ENCODE results near the gene KLF5. TPM values are rescaled to one million over a fixed set of nuclear protein-coding genes. Genes with fewer than 3 reads are reported as not detected.

The KLF5 gene
- total RNA-seq, 1 donor from 2014 or later: 21.4 TPM

DNA sequence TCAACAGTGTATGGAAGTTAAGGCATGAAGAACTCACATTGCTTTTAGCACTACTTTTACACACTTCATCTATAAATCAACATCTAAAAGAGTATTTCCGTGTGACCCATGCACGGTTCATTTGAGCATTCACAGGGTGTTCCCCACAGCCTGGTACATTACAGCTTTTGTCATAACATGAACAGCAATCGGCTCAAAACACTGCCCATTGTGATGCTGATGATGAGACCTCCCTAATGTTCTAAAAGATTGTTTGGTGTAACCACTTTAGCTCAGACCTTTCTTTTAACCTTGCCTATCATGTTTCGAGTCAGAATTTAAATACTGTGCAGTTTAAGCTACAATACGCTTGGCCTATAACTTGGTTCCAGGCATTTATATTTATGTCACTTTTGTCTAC, 4.1 kb upstream of the KLF5 start:
- Histone ChIP-seq H3K9ac (ENCODE audit: low read length) (no peak overlapping the region), H3K27ac (ENCODE audit: low read depth, low read length) (no peak overlapping the region), H3K36me3 (ENCODE audit: insufficient read depth, low read length) (no peaks in the 10 kb centered on the region), H3K9me3 (ENCODE audit: insufficient read depth, low read depth, low read length) (no peaks in the 10 kb centered on the region), H3K4me1 (ENCODE audit: insufficient read depth, low read length) (peaks cover 18% of the 10 kb centered on the region), H3K4me3 (ENCODE audit: insufficient read depth, low read depth, low read length) (no peak overlapping the region), H3K27me3 (ENCODE audit: insufficient read depth, low read length) (no peaks in the 10 kb centered on the region), H3K79me2 (ENCODE audit: insufficient read depth, low read length) (peaks cover under 1% of the 10 kb centered on the region), H2AFZ (ENCODE audit: low read depth, low read length) (no peak overlapping the region), H3K4me2 (ENCODE audit: low read length) (no peak overlapping the region), H4K20me1 (ENCODE audit: insufficient read depth, low read length) (no peaks in the 10 kb centered on the region)
- H3K9me3 Mint-ChIP-seq (ENCODE audit: unreplicated experiment): no peaks in the 10 kb centered on the region
- no peaks in the 10 kb centered on the region for H3K36me3 Mint-ChIP-seq (ENCODE audit: low read depth, unreplicated experiment)
- H3K27ac Mint-ChIP-seq (ENCODE audit: unreplicated experiment): no peak overlapping the region
- DNase-seq (ENCODE audit: low read depth): no peak
- no peak for FAIRE-seq
- TF ChIP-seq CTCF (IDR thresholded peaks at IDR 0.05; ENCODE audit: insufficient read depth, low read depth, low read length) (no peak), EZH2 (IDR thresholded peaks at IDR 0.05; ENCODE audit: insufficient read depth, low read length) (no peak)
- H3K4me1 Mint-ChIP-seq (ENCODE audit: low read depth, unreplicated experiment): peaks cover 19% of the 10 kb centered on the region
- H3K4me3 Mint-ChIP-seq (ENCODE audit: unreplicated experiment): no peak overlapping the region
- H3K27me3 Mint-ChIP-seq (ENCODE audit: low read depth, unreplicated experiment): no peaks in the 10 kb centered on the region

GRCh38 chr13:73055813-73056564, 2.8 kb upstream of the KLF5 start:
- Histone ChIP-seq H3K36me3 (ENCODE audit: insufficient read depth, low read length) (no peaks in the 10 kb centered on the region), H3K4me1 (ENCODE audit: insufficient read depth, low read length) (peaks cover 22% of the 10 kb centered on the region), H3K9me3 (ENCODE audit: insufficient read depth, low read depth, low read length) (no peaks in the 10 kb centered on the region), H4K20me1 (ENCODE audit: insufficient read depth, low read length) (no peaks in the 10 kb centered on the region), H3K79me2 (ENCODE audit: insufficient read depth, low read length) (peaks cover 9% of the 10 kb centered on the region), H3K27ac (ENCODE audit: low read depth, low read length) (peak overlapping the region; percentile 14), H3K4me3 (ENCODE audit: insufficient read depth, low read depth, low read length) (no peak overlapping the region), H3K4me2 (ENCODE audit: low read length) (peak overlapping the region; percentile 69), H3K27me3 (ENCODE audit: insufficient read depth, low read length) (no peaks in the 10 kb centered on the region), H2AFZ (ENCODE audit: low read depth, low read length) (no peak overlapping the region), H3K9ac (ENCODE audit: low read length) (no peak overlapping the region)
- H3K36me3 Mint-ChIP-seq (ENCODE audit: low read depth, unreplicated experiment): no peaks in the 10 kb centered on the region
- peak overlapping the region; percentile 52 for H3K4me3 Mint-ChIP-seq (ENCODE audit: unreplicated experiment)
- no peaks in the 10 kb centered on the region for H3K27me3 Mint-ChIP-seq (ENCODE audit: low read depth, unreplicated experiment)
- DNase-seq (ENCODE audit: low read depth) (peak; percentile 97), FAIRE-seq (peak; percentile 88)
- no peaks in the 10 kb centered on the region for H3K9me3 Mint-ChIP-seq (ENCODE audit: unreplicated experiment)
- TF ChIP-seq EZH2 (IDR thresholded peaks at IDR 0.05; ENCODE audit: insufficient read depth, low read length) (no peak), CTCF (IDR thresholded peaks at IDR 0.05; ENCODE audit: insufficient read depth, low read depth, low read length) (no peak)
- H3K4me1 Mint-ChIP-seq (ENCODE audit: low read depth, unreplicated experiment): peaks cover 19% of the 10 kb centered on the region
- H3K27ac Mint-ChIP-seq (ENCODE audit: unreplicated experiment): peak overlapping the region; percentile 93

GRCh38 chr13:73056565-73056962, 2.2 kb upstream of the KLF5 start:
- no peak overlapping the region for H3K9ac ChIP-seq (ENCODE audit: low read length)
- no peak overlapping the region for H3K4me3 Mint-ChIP-seq (ENCODE audit: unreplicated experiment)

More at GRCh38 chr13:73056565-73056962, 2.2 kb upstream of the KLF5 start:
- H3K36me3 ChIP-seq (ENCODE audit: insufficient read depth, low read length): no peaks in the 10 kb centered on the region
- H3K9me3 ChIP-seq (ENCODE audit: insufficient read depth, low read depth, low read length): no peaks in the 10 kb centered on the region
- no peak overlapping the region for H2AFZ ChIP-seq (ENCODE audit: low read depth, low read length)
- H3K4me2 ChIP-seq (ENCODE audit: low read length): peak overlapping the region; percentile 69
- peaks cover 22% of the 10 kb centered on the region for H3K4me1 ChIP-seq (ENCODE audit: insufficient read depth, low read length)
- peaks cover 13% of the 10 kb centered on the region for H3K79me2 ChIP-seq (ENCODE audit: insufficient read depth, low read length)
- FAIRE-seq: no peak
- H3K36me3 Mint-ChIP-seq (ENCODE audit: low read depth, unreplicated experiment): peaks cover 2% of the 10 kb centered on the region
- H3K9me3 Mint-ChIP-seq (ENCODE audit: unreplicated experiment): no peaks in the 10 kb centered on the region
- H3K27ac Mint-ChIP-seq (ENCODE audit: unreplicated experiment): no peak overlapping the region
- H3K27ac ChIP-seq (ENCODE audit: low read depth, low read length): no peak overlapping the region
- peaks cover 21% of the 10 kb centered on the region for H3K4me1 Mint-ChIP-seq (ENCODE audit: low read depth, unreplicated experiment)
- TF ChIP-seq CTCF (IDR thresholded peaks at IDR 0.05; ENCODE audit: insufficient read depth, low read depth, low read length) (no peak), EZH2 (IDR thresholded peaks at IDR 0.05; ENCODE audit: insufficient read depth, low read length) (no peak)
- no peak overlapping the region for H3K4me3 ChIP-seq (ENCODE audit: insufficient read depth, low read depth, low read length)
- peaks cover 3% of the 10 kb centered on the region for H4K20me1 ChIP-seq (ENCODE audit: insufficient read depth, low read length)
- H3K27me3 Mint-ChIP-seq (ENCODE audit: low read depth, unreplicated experiment): no peaks in the 10 kb centered on the region
- H3K27me3 ChIP-seq (ENCODE audit: insufficient read depth, low read length): no peaks in the 10 kb centered on the region
- DNase-seq (ENCODE audit: low read depth): no peak

All from astrocyte (in vitro differentiated cells and primary cell).